ENCODE data around the gene IFNLR1.

IFNLR1 gene

DNA sequence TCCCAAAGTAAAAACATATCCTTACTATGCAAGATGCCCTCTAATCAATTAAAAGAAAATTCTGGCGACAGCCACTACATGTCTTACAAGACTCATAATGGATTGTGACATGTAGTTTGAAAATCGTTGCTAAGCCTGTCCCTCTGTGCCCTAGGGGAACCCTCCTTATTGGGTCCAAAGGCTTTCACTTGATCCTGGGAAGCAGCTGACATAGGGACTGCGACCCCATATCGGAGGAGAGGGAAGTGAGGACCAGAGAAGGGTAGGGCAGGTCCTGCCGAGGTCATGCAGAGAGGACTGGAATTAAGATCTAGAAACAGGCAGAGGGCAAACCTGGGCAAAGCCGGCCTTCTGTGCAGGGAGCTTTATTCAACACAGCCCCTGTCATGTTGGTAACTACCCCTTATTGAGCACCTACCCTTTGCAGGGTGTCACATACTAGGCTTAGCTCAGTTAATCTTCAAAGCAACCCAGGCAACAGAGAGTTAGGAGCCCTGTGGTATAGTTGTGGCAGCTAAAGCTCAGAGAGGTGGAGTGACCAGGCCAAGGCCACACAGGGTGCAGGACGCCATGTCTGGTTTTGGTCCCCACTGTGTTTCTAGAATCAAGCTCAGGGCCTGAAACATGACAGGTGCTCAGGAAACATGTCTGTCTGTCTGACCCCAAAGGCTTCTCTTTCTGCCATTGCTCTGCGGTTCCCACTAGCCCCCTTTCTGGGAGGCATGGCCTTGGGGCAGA lies 18.4 kb upstream of the IFNLR1 start:
- DNase-seq (ENCODE audit: low read depth) = no peak

DNA sequence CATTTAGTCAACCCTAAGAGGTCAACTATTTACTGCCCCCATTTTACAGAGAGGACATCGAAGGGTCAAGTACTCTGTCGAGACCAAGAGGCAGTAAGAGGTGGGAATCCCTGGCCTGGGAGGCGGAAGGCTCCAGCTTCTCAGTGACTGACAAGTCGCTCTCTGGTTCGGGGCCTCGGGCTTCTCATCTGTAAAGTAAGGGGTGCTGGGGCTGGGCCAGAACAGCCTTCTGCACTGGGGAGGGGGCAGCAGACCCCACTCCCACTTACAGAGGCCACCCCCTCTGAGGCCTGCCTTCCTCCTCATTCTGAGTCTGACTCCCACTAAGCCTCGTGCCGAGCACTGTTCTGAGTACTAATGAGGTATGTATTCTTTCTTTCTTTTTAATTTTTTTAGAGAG lies 17.0 kb upstream of the IFNLR1 start:
- DNase-seq (ENCODE audit: low read depth) = no peak

DNA sequence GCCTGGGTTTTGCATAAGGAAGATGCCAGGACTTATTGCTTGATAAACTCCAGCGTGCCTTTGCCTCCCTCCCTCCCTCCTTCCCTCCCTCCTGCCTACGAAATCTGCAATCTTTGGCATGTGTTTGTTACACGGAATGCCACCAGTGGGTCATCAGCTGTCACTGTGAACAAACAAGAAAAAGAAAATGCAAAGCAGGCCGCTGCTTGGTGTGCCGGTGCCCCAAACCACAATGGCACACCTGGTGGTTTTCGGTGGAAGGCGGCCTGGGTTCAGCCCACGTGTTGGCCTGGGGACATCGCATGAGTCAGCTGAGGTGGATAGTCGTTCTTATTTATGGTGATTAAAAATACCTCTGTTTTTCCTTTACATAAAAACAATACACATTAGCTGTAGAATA lies 16.3 kb upstream of the IFNLR1 start:
- DNase-seq (ENCODE audit: low read depth) = no peak

DNA sequence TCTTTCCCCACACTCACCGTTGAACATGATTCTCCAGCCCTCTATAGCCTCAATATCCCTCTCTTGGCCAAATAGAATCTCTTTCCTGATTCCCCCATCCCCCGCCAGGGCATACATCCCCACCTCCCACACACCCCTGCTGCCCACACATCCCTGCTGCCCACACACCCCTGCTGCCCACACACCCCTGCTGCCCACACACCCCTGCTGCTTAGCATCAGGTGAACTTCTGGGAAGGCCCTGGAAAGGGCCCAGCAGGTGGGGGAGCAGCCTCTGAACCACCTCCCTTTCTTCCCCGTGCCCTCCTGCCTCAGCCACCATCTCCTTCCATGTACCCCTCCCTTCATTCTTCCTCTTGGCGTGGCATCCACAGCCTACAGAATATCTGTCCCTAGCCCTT lies 15.9 kb upstream of the IFNLR1 start:
- no peak for DNase-seq (ENCODE audit: low read depth)

DNA sequence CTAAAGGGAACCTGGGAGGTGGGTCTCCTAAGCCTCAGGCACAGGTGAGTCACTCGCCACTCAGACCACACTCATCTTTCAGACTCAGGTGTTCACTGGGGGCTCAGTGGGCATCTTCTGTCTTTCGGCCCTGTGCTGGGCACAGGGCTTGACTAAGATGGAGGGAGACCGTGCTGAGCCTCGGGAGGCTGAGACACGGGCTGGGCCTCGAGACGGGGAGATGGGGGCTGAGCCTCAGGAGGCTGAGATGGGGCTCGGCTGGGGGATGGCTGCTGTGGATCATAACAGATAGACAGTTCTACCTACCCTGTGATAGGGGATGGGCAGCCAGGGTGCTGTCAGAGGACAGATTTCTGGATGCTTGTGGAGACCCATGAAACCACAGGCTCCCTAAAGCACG lies 15.5 kb upstream of the IFNLR1 start:
- DNase-seq (ENCODE audit: low read depth) = no peak

DNA sequence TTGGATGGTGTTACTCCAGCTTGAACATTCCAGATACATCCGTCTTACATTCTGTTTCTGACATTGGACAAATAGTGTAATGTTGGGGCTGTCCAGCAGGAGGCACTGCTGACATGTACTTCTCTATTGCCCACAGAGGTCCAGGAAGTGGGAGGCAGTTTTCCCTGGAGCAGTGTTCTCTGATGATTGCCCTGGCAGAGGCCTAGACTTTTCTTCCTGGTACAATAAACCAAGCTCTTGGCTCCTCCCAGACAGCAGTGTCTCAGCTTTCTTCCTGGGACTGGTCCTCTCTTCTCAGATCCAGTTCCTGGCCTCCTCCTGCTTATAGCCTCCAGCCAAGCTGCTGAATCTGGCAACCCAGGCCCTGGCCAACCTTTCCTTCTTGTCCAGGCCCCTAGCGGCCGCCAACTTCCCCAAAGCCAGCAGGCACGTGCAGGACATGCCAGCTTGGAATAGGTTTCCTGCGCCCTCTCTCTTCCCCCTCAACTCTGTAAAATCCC lies 14.9 kb upstream of the IFNLR1 start:
- DNase-seq (ENCODE audit: low read depth) = peak; percentile 80

DNA sequence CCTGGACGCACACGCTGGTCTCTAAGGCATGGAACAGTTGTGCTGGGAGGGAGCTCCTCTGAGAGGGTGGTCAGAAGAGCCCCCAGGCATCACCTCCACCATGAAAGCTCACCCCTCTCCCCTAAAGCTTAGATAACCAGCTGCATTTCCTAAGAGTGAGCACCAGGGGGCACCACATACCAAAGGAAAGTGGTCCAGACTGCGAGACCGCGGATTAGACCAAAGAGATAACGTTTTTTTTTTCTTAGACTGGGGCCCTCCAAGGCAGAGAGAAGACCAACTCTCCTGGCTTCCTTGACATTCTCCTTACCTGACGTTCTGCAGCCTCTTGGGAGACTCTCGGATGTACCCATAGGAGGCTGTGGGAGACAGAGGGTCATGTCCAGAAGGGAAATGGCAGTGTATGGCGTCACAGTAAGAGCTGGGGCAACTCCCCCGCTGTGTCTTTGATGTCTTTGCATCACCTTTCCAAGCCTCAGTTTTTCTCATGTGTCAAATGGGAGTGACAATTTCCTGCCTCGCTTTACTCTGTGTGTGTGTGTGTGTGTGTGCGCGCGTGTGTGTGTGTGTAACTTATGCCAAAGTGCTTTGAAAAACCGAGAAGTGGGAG lies 12.3 kb upstream of the IFNLR1 start:
- DNase-seq (ENCODE audit: low read depth) = peak; percentile 46

DNA sequence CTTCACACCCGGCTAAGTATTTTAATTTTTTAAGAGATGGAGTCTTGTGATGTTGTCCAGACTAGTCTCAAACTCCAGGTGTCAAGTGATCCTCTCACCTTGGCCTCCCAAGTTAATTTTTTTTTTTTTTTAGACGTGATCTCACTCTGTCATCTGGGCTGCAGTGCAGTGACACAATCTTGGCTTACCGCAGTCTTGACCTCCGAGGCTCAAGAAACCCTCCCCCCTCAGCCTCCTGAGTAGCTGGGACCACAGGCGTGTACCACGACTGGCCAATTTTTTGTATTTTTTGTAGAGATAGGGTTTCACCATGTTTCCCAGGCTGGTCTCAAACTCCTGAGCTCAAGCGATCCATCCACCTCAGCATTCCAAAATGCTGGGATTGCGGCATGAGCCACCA lies 11.7 kb upstream of the IFNLR1 start:
- DNase-seq (ENCODE audit: low read depth) = no peak

DNA sequence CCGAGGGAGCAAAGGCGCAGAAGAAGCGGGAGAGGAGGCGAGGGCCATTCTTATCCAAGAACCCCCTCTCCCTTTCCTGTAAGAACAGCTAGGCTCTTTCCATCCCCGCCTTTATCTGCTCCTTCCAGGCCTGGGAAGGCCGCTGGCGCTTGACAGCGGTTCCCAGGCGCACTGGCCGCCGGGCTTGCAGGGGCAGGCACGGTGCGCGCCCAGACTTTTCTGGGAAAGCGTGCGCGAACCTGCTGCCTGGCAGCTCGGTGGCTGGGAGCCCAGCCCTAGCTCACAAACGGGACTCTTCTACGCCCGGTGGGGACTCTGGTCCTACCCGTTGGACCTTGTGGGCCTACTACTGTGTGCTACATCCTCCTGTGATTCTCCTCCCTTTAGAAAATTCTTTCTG lies 8.8 kb upstream of the IFNLR1 start:
- no peak for DNase-seq (ENCODE audit: low read depth)

DNA sequence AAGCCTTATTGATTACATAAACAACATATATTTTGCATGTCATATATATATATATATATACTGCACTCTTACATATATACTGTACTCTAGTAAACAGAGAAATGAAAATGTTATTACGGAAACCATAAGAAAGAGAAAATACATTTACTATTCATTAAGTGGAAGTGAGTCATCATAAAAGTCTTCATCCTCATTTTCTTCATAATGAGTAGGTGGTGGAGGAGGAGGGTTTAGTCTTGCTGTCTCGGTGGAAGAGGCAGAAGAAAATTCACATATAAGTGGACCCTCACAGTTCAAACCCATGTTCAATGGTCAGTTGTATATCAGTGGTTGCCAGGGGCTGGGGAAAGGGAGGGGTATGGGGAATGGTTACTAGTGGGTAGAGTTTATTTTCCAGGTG lies 8.0 kb upstream of the IFNLR1 start:
- no peak for DNase-seq (ENCODE audit: low read depth)

DNA sequence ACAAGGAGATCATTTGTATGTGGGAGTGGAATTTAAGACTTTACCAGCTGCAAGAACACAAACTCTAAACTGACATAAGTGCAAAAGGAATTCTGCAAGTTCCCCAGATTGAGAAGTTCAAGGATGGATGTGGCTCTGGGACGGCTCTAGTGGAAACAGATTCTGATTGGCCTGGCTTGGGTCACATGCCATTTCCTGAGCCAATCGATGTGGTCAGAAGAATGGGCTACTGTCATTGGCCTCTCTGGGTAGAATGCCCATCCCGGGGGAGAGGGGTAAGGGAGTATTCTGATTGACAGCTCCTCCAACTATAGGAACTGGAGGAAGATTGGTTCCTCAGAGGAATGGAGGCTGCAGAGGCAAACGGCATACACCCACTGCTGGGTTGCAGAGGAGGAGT lies 6.0 kb upstream of the IFNLR1 start:
- DNase-seq (ENCODE audit: low read depth) = peak; percentile 46

DNA sequence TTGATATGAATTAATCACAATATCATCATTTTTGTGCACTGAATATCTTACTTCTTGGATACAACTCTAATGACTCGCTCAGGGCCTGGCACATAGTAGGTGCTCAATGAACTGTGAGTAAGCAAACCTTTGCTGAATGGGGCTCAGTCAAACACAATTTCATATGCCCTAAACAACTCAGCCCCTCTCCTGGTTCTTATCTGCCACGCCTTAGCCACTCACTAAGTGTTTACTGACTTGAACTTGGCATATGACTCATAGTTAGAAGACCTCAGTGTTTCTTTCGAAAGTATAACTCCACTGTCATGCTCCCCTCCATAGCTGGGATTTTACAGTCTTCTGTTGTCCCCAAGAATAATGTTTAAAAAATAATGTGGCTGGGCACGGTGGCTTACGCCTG lies 4.8 kb upstream of the IFNLR1 start:
- peak; percentile 83 for DNase-seq (ENCODE audit: low read depth)

DNA sequence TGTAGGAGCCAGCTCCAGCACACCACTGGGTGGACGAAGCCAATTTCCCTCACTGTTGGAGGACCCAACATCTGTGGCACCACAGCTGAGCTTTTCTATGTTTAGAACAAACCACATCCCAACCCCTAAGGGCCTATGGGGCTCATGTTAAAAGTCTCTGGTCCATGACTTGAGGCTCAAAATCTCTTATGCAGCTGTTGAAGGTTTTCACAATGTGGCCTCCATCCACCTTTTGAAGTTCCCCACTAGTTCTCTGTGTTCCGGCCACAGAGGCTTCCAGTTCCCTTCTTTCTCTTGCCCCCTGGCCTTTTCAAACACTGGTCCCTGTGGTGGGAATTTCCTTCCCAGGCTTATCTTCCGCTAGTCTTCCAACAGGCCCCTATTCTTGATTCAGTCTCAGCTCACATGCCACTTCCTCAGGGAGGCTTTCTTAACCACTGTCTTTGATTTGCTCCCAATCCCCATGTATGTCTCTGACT lies 3.9 kb upstream of the IFNLR1 start:
- no peak for DNase-seq (ENCODE audit: low read depth)

DNA sequence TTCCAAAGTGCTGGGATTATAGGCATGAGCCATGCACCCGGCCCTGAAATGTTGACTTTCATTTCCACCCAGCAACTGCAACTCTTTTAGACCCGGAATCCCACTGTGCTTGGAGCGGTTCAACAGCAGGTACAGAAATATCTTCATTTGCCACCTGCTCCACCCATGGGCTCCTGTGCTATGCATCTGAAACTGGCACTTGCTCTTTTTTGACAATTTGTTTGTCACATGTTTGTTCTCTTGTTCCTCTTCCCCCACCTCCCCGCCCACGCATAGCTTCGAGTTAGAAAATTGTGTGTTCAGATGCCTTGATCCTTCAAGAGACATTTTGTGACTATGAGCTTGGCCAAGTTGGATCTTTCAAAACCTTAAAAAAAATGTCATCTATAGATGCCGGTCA lies 2.4 kb upstream of the IFNLR1 start:
- no peak for DNase-seq (ENCODE audit: low read depth)

DNA sequence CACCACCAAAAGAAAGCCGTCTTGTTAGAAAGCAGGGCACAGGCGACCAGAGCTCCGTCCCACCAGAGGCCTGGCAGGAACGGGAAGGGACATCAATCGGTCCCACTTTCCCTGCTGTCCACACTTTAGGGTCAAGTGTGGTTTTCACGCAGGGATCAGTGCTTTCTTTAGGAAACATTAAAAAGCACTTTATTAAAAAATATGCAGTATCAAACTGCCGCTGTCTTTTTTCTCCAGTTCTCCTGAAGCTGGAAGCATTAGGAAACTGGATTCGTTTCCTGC lies 437 bp downstream of the IFNLR1 start:
- DNase-seq (ENCODE audit: low read depth) = no peak

DNA sequence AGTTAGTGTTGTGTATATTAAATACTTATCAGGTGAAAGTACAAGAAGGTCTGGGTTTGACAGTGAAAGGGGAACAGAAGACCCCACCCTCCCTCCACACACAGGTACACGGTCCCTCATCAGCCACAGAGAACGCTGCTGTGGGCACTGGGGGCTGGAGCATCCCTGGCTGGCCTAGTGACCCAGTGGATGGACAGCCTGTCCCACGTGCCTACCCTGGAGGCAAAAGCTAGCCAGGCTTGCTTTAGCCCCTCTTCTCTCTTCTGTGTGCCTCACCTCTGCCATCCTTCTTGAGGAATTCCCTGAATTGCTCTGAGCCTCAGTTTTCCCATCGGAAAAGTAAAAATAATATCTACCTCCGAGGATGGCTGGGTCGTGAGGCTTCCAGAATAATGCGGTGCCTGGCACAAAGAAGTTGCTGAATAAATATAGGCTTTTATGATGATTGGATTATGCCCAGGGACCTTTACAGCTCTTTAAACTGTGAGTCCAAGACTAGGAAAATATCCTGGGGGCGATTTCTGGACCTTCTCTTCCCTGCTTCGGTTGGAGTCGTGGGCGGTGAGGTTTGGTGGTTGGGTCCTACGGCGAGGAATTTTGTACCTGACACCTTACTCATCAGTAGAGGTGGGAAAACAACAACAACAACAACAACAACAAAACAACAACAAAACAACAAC lies 918 bp downstream of the IFNLR1 start:
- DNase-seq (ENCODE audit: low read depth) = no peak

DNA sequence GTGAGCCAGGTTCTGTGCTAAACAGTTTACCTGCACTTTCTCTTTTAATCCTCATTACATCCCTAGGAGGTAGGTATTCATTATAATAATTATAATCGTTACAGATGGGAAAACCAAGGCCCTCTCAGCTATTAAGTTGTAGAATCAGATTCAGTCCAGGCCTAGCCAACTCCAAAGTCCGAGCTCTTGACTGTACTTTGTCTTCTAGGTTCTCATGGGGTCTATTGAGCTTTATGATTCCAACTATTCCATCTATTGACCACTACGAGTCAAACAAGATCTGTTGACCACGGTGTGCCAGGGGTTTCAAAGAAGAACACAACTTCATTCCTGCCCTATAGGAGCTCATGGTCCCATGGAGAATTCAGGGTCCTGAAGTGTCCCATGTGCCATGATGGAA lies 2.0 kb downstream of the IFNLR1 start:
- no peak for DNase-seq (ENCODE audit: low read depth)

DNA sequence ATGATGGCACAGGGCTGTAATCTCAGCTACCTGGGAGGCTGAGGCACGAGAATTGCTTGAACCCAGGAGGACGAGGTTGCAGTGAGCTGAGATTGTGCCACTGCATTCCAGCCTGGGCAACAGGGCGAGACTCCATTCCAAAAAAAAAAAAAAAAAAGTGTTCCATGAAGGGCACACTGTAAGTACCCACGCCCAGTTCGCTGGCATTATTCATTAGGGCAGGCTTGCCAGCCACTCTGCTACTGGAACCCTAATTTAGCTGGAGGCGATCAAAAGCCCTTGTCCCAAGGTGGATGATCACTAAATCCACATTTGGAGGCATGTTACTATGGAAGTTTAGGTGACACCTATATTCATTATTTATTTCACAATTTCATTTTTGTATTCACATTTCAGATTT lies 5.0 kb downstream of the IFNLR1 start:
- no peak for DNase-seq (ENCODE audit: low read depth)

DNA sequence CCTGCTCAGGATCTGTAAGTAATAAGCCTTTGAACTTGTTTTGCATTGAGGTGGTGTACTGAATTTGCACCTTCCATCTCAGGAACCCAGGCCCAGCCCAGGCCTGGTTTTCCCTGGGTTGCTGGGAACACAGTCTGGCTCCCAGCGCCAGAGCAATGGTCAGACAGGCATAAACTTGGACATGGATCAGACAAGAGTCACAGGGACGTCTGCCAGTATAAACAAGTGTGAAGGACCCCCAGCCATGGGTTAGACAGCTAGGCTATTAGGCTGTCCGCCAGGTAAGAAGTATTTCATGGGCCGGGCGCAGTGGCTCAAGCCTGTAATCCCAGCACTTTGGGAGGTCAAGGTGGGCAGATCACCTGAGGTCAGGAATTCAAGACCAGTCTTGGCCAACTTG lies 5.5 kb downstream of the IFNLR1 start:
- DNase-seq (ENCODE audit: low read depth) = no peak

DNA sequence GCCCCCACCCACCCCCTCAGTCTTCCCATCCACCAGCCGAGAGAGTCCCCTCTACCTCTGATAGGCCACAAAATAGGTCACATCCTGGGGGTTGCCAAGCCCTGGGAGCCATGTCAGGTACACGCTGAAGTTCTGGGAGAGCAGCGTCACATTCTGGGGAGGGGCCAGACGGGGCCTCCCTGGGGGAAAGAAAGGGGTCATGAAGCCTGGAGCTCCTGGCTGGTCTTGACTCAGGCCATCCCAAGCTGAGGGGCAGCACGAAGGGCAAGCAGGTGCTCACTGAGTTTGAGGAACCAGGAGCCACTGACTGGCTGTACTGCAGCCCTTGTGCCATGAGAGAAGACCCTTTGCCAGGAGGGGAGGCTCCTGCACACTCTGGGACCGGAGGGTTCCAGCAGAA lies 6.4 kb downstream of the IFNLR1 start:
- no peak for DNase-seq (ENCODE audit: low read depth)

DNA sequence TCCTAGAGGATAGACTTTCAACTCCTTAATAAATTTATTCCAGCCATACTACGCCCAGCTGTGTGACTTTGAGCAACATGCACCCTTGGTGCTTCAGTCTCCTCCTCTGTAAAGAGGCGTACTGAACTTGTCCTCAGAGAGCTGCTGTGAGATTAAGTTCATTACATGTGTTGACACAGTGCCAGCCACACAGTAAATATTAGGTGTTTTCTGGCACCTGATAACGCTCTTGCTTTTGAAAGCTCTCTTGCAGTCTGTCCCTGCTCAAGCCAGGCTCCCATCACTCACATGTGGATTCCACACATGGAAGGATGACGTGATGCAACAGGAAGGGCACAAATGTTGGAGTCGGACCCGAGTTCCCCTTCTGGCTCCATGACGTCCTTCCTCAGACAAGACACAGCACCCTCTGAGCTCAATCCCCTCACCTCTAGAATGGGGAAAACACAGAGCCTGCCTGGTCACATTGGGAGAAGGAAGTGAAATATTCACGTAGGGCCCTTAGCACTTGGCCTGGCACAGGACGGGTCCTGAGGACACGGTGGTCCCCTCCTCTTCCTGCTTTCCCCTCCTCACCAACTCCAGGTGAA lies 7.7 kb downstream of the IFNLR1 start:
- no peak for DNase-seq (ENCODE audit: low read depth)

DNA sequence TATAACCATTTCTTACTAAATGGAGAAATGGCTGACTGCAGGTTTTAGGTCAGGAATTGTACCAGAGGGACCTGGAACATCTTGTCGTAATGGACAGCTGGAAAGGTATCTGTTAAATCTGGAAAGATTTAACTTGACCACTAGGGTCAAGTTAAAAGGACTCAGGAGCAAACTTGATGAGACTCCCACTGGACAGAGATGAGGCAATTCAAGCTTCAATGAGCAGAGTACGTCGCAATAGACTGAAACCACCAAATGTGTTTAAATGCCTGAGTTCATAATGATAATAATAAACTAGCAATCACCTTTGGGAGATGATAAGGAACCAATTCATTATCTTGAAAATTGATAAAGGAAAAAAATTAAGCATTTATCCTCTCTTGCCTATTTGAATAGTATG lies 8.7 kb downstream of the IFNLR1 start:
- DNase-seq (ENCODE audit: low read depth) = peak; percentile 14

DNA sequence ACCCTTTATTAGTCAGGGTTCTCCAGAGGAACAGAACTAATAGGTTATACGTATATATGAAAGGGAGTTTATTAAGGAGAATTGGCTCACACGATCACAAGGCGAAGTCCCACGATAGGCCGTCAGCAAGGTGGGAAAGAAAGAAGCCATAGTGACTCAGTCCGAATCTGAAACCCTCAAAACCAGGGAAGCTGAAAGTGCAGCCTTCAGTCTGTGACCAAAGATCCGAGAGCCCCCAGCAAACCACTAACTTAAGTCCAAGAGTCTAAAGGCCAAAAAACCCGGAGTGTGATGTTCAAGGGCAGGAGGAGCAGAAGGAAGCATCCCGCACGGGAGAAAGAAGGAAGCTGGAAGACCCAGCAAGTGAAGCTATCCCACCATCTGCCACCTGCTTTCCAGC lies 9.9 kb downstream of the IFNLR1 start:
- no peak for DNase-seq (ENCODE audit: low read depth)

Measured in iris pigment epithelial cell (primary cell).